HEK293T (cell line): ENCODE measurements around the gene PAPPA2.

Experiments
- CTCF ChIA-PET: fragments of 350-600 bp; formaldehyde crosslinking; extraction: SDS; loops from one replicate; lab custom pipeline; 2021; ENCODE audit warnings: antibody characterized with exemption, inconsistent platforms; lab: Yijun Ruan, JAX
- POLR2A ChIA-PET: fragments of 350-600 bp; formaldehyde crosslinking; extraction: SDS; loops from one replicate; lab custom pipeline; 2020; ENCODE audit warnings: antibody characterized with exemption, inconsistent platforms; lab: Yijun Ruan, JAX
- DNase-seq: peaks from one replicate; pipeline ENCODE4 v3.0.0; 2012; ENCODE audit warnings: mixed read lengths; ENCODE audit errors: extremely low spot score
- ARNT ChIP-seq: fragments of 450-650 bp; IDR thresholded peaks from 2 replicates; pipeline ENCODE4 v1.6.1; 2017; ENCODE audit warnings: mild to moderate bottlenecking
- BHLHE40 ChIP-seq: fragments of 450-650 bp; IDR thresholded peaks from 2 replicates; pipeline ENCODE4 v1.6.1; 2016; ENCODE audit warnings: mild to moderate bottlenecking, moderate library complexity, borderline replicate concordance
- CTBP1 ChIP-seq: fragments of 450-650 bp; IDR thresholded peaks from 2 replicates; pipeline ENCODE4 v1.6.1; 2016; ENCODE audit warnings: borderline replicate concordance
- ELF4 ChIP-seq: fragments of 450-650 bp; IDR thresholded peaks from 2 replicates; pipeline ENCODE4 v1.6.1; 2017; ENCODE audit warnings: antibody characterized with exemption
- FOXA1 ChIP-seq: fragments of 450-650 bp; IDR thresholded peaks from 2 replicates; pipeline ENCODE4 v1.6.1; 2016; ENCODE audit warnings: mild to moderate bottlenecking
- FOXK2 ChIP-seq: fragments of 450-650 bp; IDR thresholded peaks from 2 replicates; pipeline ENCODE4 v1.6.1; 2016; ENCODE audit warnings: mild to moderate bottlenecking
- FOXM1 ChIP-seq: fragments of 450-650 bp; IDR thresholded peaks from 2 replicates; pipeline ENCODE4 v1.6.1; 2017; ENCODE audit warnings: mild to moderate bottlenecking, borderline replicate concordance
- HDGF ChIP-seq: fragments of 450-650 bp; IDR thresholded peaks from 2 replicates; pipeline ENCODE4 v1.6.1; 2017; ENCODE audit warnings: antibody characterized with exemption, borderline replicate concordance
- L3MBTL2 ChIP-seq: fragments of 450-650 bp; conservative IDR thresholded peaks from 2 replicates; pipeline ENCODE4 v1.6.1; 2016; ENCODE audit warnings: mild to moderate bottlenecking
- LEF1 ChIP-seq: fragments of 450-650 bp; IDR thresholded peaks from 2 replicates; pipeline ENCODE4 v1.6.1; 2017; ENCODE audit warnings: mild to moderate bottlenecking, borderline replicate concordance
- NFRKB ChIP-seq: fragments of 450-650 bp; IDR thresholded peaks from 2 replicates; pipeline ENCODE4 v1.6.1; 2016; ENCODE audit warnings: mild to moderate bottlenecking, moderate library complexity
- PKNOX1 ChIP-seq: fragments of 450-650 bp; IDR thresholded peaks from 2 replicates; pipeline ENCODE4 v1.6.1; 2016
- SP1 ChIP-seq: fragments of 450-650 bp; IDR thresholded peaks from 2 replicates; pipeline ENCODE4 v1.6.1; 2017
- SUZ12 ChIP-seq: fragments of 450-650 bp; IDR thresholded peaks from 2 replicates; pipeline ENCODE4 v1.6.1; 2016; ENCODE audit warnings: mild to moderate bottlenecking
- TARDBP ChIP-seq: fragments of 450-650 bp; IDR thresholded peaks from 2 replicates; pipeline ENCODE4 v1.6.1; 2016
- ZNF384 ChIP-seq: fragments of 450-650 bp; IDR thresholded peaks from 2 replicates; pipeline ENCODE4 v1.6.1; 2016

The PAPPA2 gene

DNA sequence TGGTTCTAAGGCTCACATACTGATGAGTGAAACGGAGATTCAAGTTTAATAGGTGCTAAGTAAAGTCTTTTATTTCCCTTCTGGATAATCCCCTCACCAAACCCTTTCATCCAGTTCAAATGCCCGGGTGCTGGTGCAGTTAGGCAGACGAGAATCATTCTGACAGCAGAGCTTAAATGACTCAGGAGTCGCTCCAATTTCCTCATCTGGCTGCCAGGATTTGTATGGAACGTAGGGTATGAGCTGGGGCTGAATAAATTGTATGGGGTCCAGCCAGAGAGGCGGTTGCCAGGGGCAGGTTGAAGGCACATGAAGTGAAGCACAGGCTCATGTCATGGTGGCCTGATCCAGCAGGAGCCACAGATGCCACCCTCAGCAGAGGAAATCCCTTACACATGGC, 76.0 kb downstream of the PAPPA2 start:
- ChIA-PET CTCF (no interaction called here), POLR2A (no interaction called here)
- TF ChIP-seq FOXM1 (no peak), SUZ12 (no peak), TARDBP (no peak), NFRKB (no peak), FOXA1 (no peak), ARNT (no peak), ELF4 (no peak), ZNF384 (no peak), L3MBTL2 (no peak), PKNOX1 (no peak), FOXK2 (no peak), LEF1 (no peak), HDGF (no peak), CTBP1 (no peak), SP1 (no peak), BHLHE40 (no peak)
- no peak for DNase-seq

- ChIA-PET CTCF (interaction anchor here (0.6 kb wide), 1 partner anchor 251 kb away, joined by 3 read pairs; no protein-coding TSS in a partner anchor), POLR2A (no interaction called here)
- TF ChIP-seq ARNT (no peak), SUZ12 (no peak), ELF4 (no peak), SP1 (no peak), PKNOX1 (no peak)
- no peak for DNase-seq
These were observed 77.5 kb downstream of the PAPPA2 start for GRCh38 chr1:176540428-176540827.

DNA sequence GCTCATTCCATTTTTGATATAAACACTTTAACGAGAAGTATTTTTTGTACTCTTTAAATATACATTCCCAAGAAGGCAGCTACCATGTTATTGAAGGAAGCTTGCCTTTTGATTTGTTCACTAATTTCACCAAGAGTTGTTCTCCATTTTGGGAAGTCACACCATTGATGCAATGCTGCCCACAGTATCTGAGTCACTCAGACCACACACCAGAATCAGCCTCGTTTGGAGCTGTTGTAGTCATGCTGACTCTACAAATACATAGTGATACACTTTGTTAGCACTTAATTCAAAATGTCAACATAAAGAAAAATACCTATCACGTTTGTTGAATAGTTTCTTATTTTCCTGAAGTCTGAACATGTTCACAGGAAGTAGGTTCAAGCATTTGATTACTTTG, 78.7 kb downstream of the PAPPA2 start:
- DNase-seq, result no peak
- ChIA-PET CTCF (no interaction called here), POLR2A (no interaction called here)
- TF ChIP-seq L3MBTL2 (no peak), ELF4 (no peak), PKNOX1 (no peak), FOXA1 (no peak), ARNT (no peak), FOXK2 (no peak), LEF1 (no peak), SUZ12 (no peak), HDGF (no peak)

DNA sequence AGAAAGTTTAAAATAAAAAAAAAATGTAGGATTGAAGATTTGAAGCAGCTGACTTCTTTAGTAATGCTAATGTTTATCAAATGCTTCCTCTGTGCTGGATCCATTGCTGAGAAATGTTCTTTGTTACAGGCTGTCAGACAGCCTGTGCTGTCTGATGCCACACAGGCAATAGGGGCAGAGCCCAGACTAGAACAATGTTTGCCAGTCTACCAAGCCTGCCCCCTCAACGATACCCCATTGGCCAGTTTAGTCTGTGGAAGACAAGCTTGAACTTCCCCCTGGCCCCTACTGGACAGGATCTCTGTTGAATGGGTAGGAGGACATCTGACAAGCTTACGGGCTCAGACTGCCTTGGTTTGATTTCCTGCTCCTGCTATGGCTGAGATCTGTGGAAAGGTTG, 79.4 kb downstream of the PAPPA2 start:
- CTCF ChIA-PET, result no interaction called here
- POLR2A ChIA-PET, result no interaction called here
- no peak for TF ChIP-seq FOXM1
- TF ChIP-seq CTBP1, result no peak
- no peak for TF ChIP-seq BHLHE40
- TF ChIP-seq FOXA1, result no peak
- no peak for TF ChIP-seq ELF4
- no peak for TF ChIP-seq SP1
- TF ChIP-seq SUZ12, result no peak
- no peak for TF ChIP-seq ZNF384
- no peak for TF ChIP-seq HDGF
- TF ChIP-seq L3MBTL2, result no peak
- no peak for TF ChIP-seq ARNT
- no peak for TF ChIP-seq NFRKB
- TF ChIP-seq PKNOX1, result no peak
- TF ChIP-seq FOXK2, result no peak
- no peak for TF ChIP-seq TARDBP
- DNase-seq, result no peak

GRCh38 chr1:176543360-176544129, 80.6 kb downstream of the PAPPA2 start:
- no peak for TF ChIP-seq PKNOX1
- no peak for TF ChIP-seq LEF1
- TF ChIP-seq NFRKB, result no peak
- no peak for TF ChIP-seq BHLHE40
- no peak for TF ChIP-seq L3MBTL2
- no peak for TF ChIP-seq ARNT
- no peak for TF ChIP-seq HDGF
- no peak for TF ChIP-seq TARDBP
- TF ChIP-seq SUZ12, result no peak
- no peak for TF ChIP-seq ELF4
- TF ChIP-seq FOXA1, result no peak
- no peak for TF ChIP-seq FOXM1
- TF ChIP-seq SP1, result no peak
- TF ChIP-seq ZNF384, result no peak
- TF ChIP-seq CTBP1, result no peak
- no peak for TF ChIP-seq FOXK2
- no peak for DNase-seq
- CTCF ChIA-PET, result no interaction called here
- POLR2A ChIA-PET, result no interaction called here
